ENCODE measurements around the gene ABCD3. TPM values are rescaled to one million over a fixed set of nuclear protein-coding genes. Genes with fewer than 3 reads are reported as not detected.

Gene ABCD3
- total and polyA plus RNA-seq, 2 of the 8 experiments (the other 6 are each of a cell fraction or from before 2014, with no cell fraction given): 6.6 to 29.4 TPM

DNA sequence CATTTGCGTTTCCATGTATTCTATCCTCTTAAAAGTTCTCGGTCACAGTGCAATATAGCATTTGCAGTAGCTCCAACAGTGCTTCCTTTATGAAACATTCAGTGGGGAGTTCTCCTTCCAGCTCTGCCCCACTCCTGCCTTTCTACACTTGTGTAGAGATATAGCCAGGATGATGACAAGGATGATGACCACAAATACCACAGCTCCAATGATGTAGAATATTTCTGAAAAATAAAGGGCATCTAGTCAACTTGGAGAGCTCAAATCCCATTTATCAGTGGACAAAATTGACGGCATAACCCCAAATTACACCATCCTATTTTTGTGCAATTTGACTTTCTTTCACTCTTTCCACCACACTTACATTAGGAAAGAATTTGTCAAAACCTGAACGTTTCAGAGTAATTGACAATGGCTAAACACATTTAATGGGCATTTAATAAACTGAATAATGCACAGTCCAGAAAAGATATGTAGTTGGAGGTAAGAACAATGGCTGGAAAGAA is 112.2 kb downstream of the ABCD3 start (continued):
- TF ChIP-seq, protein P1, sequence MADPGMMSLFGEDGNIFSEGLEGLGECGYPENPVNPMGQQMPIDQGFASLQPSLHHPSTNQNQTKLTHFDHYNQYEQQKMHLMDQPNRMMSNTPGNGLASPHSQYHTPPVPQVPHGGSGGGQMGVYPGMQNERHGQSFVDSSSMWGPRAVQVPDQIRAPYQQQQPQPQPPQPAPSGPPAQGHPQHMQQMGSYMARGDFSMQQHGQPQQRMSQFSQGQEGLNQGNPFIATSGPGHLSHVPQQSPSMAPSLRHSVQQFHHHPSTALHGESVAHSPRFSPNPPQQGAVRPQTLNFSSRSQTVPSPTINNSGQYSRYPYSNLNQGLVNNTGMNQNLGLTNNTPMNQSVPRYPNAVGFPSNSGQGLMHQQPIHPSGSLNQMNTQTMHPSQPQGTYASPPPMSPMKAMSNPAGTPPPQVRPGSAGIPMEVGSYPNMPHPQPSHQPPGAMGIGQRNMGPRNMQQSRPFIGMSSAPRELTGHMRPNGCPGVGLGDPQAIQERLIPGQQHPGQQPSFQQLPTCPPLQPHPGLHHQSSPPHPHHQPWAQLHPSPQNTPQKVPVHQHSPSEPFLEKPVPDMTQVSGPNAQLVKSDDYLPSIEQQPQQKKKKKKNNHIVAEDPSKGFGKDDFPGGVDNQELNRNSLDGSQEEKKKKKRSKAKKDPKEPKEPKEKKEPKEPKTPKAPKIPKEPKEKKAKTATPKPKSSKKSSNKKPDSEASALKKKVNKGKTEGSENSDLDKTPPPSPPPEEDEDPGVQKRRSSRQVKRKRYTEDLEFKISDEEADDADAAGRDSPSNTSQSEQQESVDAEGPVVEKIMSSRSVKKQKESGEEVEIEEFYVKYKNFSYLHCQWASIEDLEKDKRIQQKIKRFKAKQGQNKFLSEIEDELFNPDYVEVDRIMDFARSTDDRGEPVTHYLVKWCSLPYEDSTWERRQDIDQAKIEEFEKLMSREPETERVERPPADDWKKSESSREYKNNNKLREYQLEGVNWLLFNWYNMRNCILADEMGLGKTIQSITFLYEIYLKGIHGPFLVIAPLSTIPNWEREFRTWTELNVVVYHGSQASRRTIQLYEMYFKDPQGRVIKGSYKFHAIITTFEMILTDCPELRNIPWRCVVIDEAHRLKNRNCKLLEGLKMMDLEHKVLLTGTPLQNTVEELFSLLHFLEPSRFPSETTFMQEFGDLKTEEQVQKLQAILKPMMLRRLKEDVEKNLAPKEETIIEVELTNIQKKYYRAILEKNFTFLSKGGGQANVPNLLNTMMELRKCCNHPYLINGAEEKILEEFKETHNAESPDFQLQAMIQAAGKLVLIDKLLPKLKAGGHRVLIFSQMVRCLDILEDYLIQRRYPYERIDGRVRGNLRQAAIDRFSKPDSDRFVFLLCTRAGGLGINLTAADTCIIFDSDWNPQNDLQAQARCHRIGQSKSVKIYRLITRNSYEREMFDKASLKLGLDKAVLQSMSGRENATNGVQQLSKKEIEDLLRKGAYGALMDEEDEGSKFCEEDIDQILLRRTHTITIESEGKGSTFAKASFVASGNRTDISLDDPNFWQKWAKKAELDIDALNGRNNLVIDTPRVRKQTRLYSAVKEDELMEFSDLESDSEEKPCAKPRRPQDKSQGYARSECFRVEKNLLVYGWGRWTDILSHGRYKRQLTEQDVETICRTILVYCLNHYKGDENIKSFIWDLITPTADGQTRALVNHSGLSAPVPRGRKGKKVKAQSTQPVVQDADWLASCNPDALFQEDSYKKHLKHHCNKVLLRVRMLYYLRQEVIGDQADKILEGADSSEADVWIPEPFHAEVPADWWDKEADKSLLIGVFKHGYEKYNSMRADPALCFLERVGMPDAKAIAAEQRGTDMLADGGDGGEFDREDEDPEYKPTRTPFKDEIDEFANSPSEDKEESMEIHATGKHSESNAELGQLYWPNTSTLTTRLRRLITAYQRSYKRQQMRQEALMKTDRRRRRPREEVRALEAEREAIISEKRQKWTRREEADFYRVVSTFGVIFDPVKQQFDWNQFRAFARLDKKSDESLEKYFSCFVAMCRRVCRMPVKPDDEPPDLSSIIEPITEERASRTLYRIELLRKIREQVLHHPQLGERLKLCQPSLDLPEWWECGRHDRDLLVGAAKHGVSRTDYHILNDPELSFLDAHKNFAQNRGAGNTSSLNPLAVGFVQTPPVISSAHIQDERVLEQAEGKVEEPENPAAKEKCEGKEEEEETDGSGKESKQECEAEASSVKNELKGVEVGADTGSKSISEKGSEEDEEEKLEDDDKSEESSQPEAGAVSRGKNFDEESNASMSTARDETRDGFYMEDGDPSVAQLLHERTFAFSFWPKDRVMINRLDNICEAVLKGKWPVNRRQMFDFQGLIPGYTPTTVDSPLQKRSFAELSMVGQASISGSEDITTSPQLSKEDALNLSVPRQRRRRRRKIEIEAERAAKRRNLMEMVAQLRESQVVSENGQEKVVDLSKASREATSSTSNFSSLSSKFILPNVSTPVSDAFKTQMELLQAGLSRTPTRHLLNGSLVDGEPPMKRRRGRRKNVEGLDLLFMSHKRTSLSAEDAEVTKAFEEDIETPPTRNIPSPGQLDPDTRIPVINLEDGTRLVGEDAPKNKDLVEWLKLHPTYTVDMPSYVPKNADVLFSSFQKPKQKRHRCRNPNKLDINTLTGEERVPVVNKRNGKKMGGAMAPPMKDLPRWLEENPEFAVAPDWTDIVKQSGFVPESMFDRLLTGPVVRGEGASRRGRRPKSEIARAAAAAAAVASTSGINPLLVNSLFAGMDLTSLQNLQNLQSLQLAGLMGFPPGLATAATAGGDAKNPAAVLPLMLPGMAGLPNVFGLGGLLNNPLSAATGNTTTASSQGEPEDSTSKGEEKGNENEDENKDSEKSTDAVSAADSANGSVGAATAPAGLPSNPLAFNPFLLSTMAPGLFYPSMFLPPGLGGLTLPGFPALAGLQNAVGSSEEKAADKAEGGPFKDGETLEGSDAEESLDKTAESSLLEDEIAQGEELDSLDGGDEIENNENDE (IDR thresholded peaks at IDR 0.05; ENCODE audit: insufficient replicate concordance, low read length): no peak
- TF ChIP-seq JUND (IDR thresholded peaks at IDR 0.05; ENCODE audit: low read length) (no peak), POLR2A (IDR thresholded peaks at IDR 0.05; ENCODE audit: control extremely low read depth in 1 of 2, low read depth in 2 of 2, low read length in 2 of 2) (no peak), NANOG (IDR thresholded peaks at IDR 0.05; ENCODE audit: insufficient read depth, low read depth, low read length, poor library complexity, severe bottlenecking) (no peak), PHF8 (conservative IDR thresholded peaks at IDR 0.05; ENCODE audit: low read depth, low read length) (no peak), JUN (IDR thresholded peaks at IDR 0.05; ENCODE audit: low read depth, low read length) (no peak), RXRA (IDR thresholded peaks at IDR 0.05; ENCODE audit: insufficient read depth, low read depth, low read length) (no peak), TAF1 (IDR thresholded peaks at IDR 0.05; ENCODE audit: low read depth, low read length) (no peak), TBP (IDR thresholded peaks at IDR 0.05; ENCODE audit: low read depth, low read length) (no peak), HDAC6 (IDR thresholded peaks at IDR 0.05; ENCODE audit: low read depth, low read length) (no peak), CBX5 (IDR thresholded peaks at IDR 0.05; ENCODE audit: low read depth, low read length) (no peak), SIX5 (IDR thresholded peaks at IDR 0.05; ENCODE audit: low read depth, low read length) (no peak), SUZ12 (IDR thresholded peaks at IDR 0.05; ENCODE audit: low read length) (no peak)
